ENCODE measurements around the gene BMP7. TPM values are rescaled to one million over a fixed set of nuclear protein-coding genes. Genes with fewer than 3 reads are reported as not detected.

The BMP7 gene
- total and polyA plus RNA-seq, 2 of the 8 experiments (the other 6 are each of a cell fraction or from before 2014, with no cell fraction given), result 9.2 to 14.7 TPM

- TF ChIP-seq SP4 (IDR thresholded peaks at IDR 0.05; ENCODE audit: low read length) (no peak), ATF2 (IDR thresholded peaks at IDR 0.05; ENCODE audit: low read length) (no peak), EZH2 (IDR thresholded peaks at IDR 0.05; ENCODE audit: low read depth, low read length, severe bottlenecking) (no peak), SIN3A (conservative IDR thresholded peaks at IDR 0.05 in 1 of 2, IDR thresholded peaks at IDR 0.05 in 1 of 2; ENCODE audit: low read depth in 1 of 2, low read length in 2 of 2) (no peak), JUN (IDR thresholded peaks at IDR 0.05; ENCODE audit: low read depth, low read length) (no peak), SUZ12 (IDR thresholded peaks at IDR 0.05; ENCODE audit: low read length) (no peak), TAF7 (optimal IDR thresholded peaks at IDR 0.05; ENCODE audit: borderline replicate concordance, low read depth, low read length) (no peak), KDM4A (IDR thresholded peaks at IDR 0.05; ENCODE audit: low read depth, low read length, severe bottlenecking) (no peak), HDAC6 (IDR thresholded peaks at IDR 0.05; ENCODE audit: low read depth, low read length) (no peak)
Observed at GRCh38 chr20:57169162-57169561, 97.3 kb downstream of the BMP7 start (continued).

All from H1 (cell line).